T-helper 9 cell (primary cell): ENCODE results near the gene FAR1.
"Not testable (repeated sequence)": the region's sequence is repeated elsewhere in the genome, so short reads cannot be mapped to it uniquely, and the experiment has no call there.

Experiments used
- DNase-seq: peaks from one replicate; pipeline ENCODE4 v3.0.0-alpha.2; 2020

FAR1 gene

GRCh38 chr11:13713982-13714381 is 45.5 kb downstream of the FAR1 start:
- DNase-seq, result no peak

GRCh38 chr11:13717331-13717730 is 48.9 kb downstream of the FAR1 start:
- no peak for DNase-seq

- DNase-seq, result no peak
Observed at GRCh38 chr11:13718394-13718793, 49.9 kb downstream of the FAR1 start.

- DNase-seq, result no peak
Observed at GRCh38 chr11:13720940-13721339, 52.5 kb downstream of the FAR1 start.

GRCh38 chr11:13721760-13722159 is 53.3 kb downstream of the FAR1 start:
- DNase-seq, result no peak

- no peak for DNase-seq
Observed at GRCh38 chr11:13726456-13726855, 58.0 kb downstream of the FAR1 start.

GRCh38 chr11:13728076-13728475 is 59.6 kb downstream of the FAR1 start:
- DNase-seq, result no peak

GRCh38 chr11:13734530-13734929 is 66.1 kb downstream of the FAR1 start:
- no peak for DNase-seq

GRCh38 chr11:13745165-13745564 is 76.7 kb downstream of the FAR1 start:
- DNase-seq, result no peak

- DNase-seq, result not testable (repeated sequence)
Observed at GRCh38 chr11:13753316-13753715, 84.8 kb downstream of the FAR1 start.

GRCh38 chr11:13759050-13759449 is 90.6 kb downstream of the FAR1 start:
- no peak for DNase-seq

- no peak for DNase-seq
Observed at GRCh38 chr11:13760115-13760514, 91.6 kb downstream of the FAR1 start.

- no peak for DNase-seq
Observed at GRCh38 chr11:13761250-13761649, 92.8 kb downstream of the FAR1 start.

GRCh38 chr11:13761716-13762115 is 93.2 kb downstream of the FAR1 start:
- DNase-seq, result no peak

- no peak for DNase-seq
Observed at GRCh38 chr11:13762718-13763117, 94.2 kb downstream of the FAR1 start.

- DNase-seq, result no peak
Observed at GRCh38 chr11:13763341-13763740, 94.9 kb downstream of the FAR1 start.

GRCh38 chr11:13765886-13766285 is 97.4 kb downstream of the FAR1 start:
- no peak for DNase-seq

GRCh38 chr11:13767471-13767870 is 99.0 kb downstream of the FAR1 start:
- DNase-seq, result no peak

- DNase-seq, result no peak
Observed at GRCh38 chr11:13769188-13769587, 100.7 kb downstream of the FAR1 start.

- no peak for DNase-seq
Observed at GRCh38 chr11:13771151-13771550, 102.7 kb downstream of the FAR1 start.

GRCh38 chr11:13772223-13773046 is 104.0 kb downstream of the FAR1 start:
- DNase-seq, result no peak

- DNase-seq, result no peak
Observed at GRCh38 chr11:13775471-13775870, 107.0 kb downstream of the FAR1 start.

- peak; percentile 31 for DNase-seq
Observed at GRCh38 chr11:13776134-13776815, 107.8 kb downstream of the FAR1 start.

- DNase-seq, result no peak
Observed at GRCh38 chr11:13777341-13777985, 109.0 kb downstream of the FAR1 start.
